ENCODE results near the gene GLDC. TPM values are rescaled to one million over a fixed set of nuclear protein-coding genes. Genes with fewer than 3 reads are reported as not detected.

Gene GLDC
- total RNA-seq, 1 donor from 2014 or later: 8.9 TPM

DNA sequence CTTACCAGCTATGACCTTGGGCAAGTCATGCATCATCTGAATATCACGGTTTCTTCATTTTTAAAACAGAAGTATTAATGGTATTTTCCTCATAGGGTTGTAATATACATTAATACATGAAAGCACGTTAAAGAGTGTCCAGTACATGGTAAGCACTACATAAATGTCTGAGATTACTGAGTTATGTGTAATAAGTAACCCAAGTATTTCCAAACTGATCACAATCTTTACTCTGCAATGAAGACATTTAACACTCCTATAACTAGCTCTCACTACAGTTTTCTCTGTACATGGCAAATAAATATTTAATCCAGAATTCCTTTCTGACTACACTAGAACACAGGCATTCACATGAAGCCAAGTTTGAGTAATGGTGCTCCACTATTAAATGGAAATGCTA lies 4.0 kb downstream of the GLDC start:
- Histone ChIP-seq H3K4me2 (ENCODE audit: low read length) (no peak overlapping the region), H3K27ac (ENCODE audit: low read depth, low read length) (no peak overlapping the region), H3K27me3 (ENCODE audit: insufficient read depth, low read length) (peaks cover 33% of the 10 kb centered on the region), H4K20me1 (ENCODE audit: insufficient read depth, low read length) (no peaks in the 10 kb centered on the region), H3K4me3 (ENCODE audit: insufficient read depth, low read depth, low read length) (no peak overlapping the region), H3K4me1 (ENCODE audit: insufficient read depth, low read length) (peaks cover 2% of the 10 kb centered on the region), H3K9me3 (ENCODE audit: insufficient read depth, low read depth, low read length) (no peaks in the 10 kb centered on the region), H3K79me2 (ENCODE audit: insufficient read depth, low read length) (no peaks in the 10 kb centered on the region), H2AFZ (ENCODE audit: low read depth, low read length) (no peak overlapping the region), H3K36me3 (ENCODE audit: insufficient read depth, low read length) (no peaks in the 10 kb centered on the region), H3K9ac (ENCODE audit: low read length) (no peak overlapping the region)
- no peak for FAIRE-seq
- Mint-ChIP-seq H3K36me3 (ENCODE audit: low read depth, unreplicated experiment) (no peaks in the 10 kb centered on the region), H3K27ac (ENCODE audit: unreplicated experiment) (no peak overlapping the region), H3K4me3 (ENCODE audit: unreplicated experiment) (no peak overlapping the region), H3K27me3 (ENCODE audit: low read depth, unreplicated experiment) (peaks cover 18% of the 10 kb centered on the region), H3K4me1 (ENCODE audit: low read depth, unreplicated experiment) (peaks cover 13% of the 10 kb centered on the region), H3K9me3 (ENCODE audit: unreplicated experiment) (no peaks in the 10 kb centered on the region)
- TF ChIP-seq EZH2 (IDR thresholded peaks at IDR 0.05; ENCODE audit: insufficient read depth, low read length) (no peak), CTCF (IDR thresholded peaks at IDR 0.05; ENCODE audit: insufficient read depth, low read depth, low read length) (no peak)
- no peak for DNase-seq (ENCODE audit: low read depth)

DNA sequence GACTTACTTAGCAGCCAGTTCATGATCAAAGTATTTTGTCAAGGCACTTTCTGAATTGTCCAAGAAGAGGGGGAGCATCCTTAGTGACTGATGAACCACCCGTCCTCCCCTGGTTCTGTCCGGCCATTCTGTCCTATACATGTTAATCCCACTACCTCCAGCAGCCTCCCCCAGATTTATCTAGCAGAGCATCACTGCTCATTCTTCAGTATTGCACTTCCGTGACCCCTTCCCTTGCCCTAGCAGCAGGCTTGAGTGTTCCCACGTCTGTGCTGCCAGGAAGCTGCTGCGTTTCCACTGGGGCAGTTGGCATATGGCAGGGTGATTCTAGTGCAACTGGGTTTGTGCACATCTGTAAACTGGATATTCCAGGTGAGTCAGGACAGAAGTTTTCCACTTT lies 4.5 kb downstream of the GLDC start:
- Histone ChIP-seq H3K27me3 (ENCODE audit: insufficient read depth, low read length) (peaks cover 28% of the 10 kb centered on the region), H3K27ac (ENCODE audit: low read depth, low read length) (no peak overlapping the region), H3K9me3 (ENCODE audit: insufficient read depth, low read depth, low read length) (no peaks in the 10 kb centered on the region), H3K9ac (ENCODE audit: low read length) (no peak overlapping the region), H3K36me3 (ENCODE audit: insufficient read depth, low read length) (no peaks in the 10 kb centered on the region), H3K4me1 (ENCODE audit: insufficient read depth, low read length) (peaks cover 2% of the 10 kb centered on the region), H3K4me2 (ENCODE audit: low read length) (no peak overlapping the region), H4K20me1 (ENCODE audit: insufficient read depth, low read length) (no peaks in the 10 kb centered on the region), H3K4me3 (ENCODE audit: insufficient read depth, low read depth, low read length) (no peak overlapping the region), H2AFZ (ENCODE audit: low read depth, low read length) (no peak overlapping the region), H3K79me2 (ENCODE audit: insufficient read depth, low read length) (no peaks in the 10 kb centered on the region)
- no peak for TF ChIP-seq EZH2 (IDR thresholded peaks at IDR 0.05; ENCODE audit: insufficient read depth, low read length)
- TF ChIP-seq CTCF (IDR thresholded peaks at IDR 0.05; ENCODE audit: insufficient read depth, low read depth, low read length): no peak
- H3K27me3 Mint-ChIP-seq (ENCODE audit: low read depth, unreplicated experiment): peaks cover 18% of the 10 kb centered on the region
- peaks cover 13% of the 10 kb centered on the region for H3K4me1 Mint-ChIP-seq (ENCODE audit: low read depth, unreplicated experiment)
- no peak overlapping the region for H3K27ac Mint-ChIP-seq (ENCODE audit: unreplicated experiment)
- no peak overlapping the region for H3K4me3 Mint-ChIP-seq (ENCODE audit: unreplicated experiment)
- H3K9me3 Mint-ChIP-seq (ENCODE audit: unreplicated experiment): no peaks in the 10 kb centered on the region
- H3K36me3 Mint-ChIP-seq (ENCODE audit: low read depth, unreplicated experiment): no peaks in the 10 kb centered on the region
- DNase-seq (ENCODE audit: low read depth) (no peak), FAIRE-seq (no peak)

DNA sequence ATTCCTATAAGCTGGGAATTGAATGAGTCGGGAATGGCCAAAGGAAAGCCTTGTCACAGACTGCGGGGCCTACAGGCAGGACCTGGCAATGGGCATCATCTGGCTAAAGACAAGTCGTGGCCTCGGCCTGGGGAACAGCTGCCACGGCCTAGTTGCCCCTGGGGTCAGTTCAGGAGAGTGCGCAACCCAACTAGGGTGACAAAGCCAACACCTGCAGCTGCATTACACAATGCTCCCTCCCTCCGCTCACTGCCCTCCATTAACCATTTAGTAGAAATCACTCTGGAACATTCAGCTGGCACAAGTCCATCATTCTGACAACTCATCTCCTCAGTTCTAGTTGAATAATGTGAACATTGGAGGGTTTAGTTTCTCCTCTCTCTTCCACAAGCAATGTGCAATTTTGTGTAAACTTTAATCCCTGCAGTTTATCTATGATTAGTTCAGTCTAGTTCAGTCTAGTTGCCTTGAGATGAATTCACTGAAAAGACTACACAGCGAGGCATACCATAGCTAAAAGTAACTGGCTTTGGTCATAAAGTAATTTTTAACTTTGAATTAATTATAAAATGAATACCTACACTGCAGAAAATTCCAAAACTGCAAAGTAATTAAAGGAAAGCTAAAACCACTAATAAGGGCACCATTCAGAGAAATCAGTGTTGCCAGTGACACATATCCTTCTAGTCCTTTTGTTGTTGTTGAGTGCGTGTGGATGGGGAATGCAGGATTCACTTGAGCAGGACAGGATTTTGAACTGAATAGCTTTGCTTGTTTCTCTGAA lies 5.1 kb downstream of the GLDC start:
- no peak overlapping the region for H3K27ac ChIP-seq (ENCODE audit: low read depth, low read length)
- no peak overlapping the region for H3K4me3 ChIP-seq (ENCODE audit: insufficient read depth, low read depth, low read length)
- FAIRE-seq: no peak

More for the DNA sequence above, 5.1 kb downstream of the GLDC start:
- TF ChIP-seq EZH2 (IDR thresholded peaks at IDR 0.05; ENCODE audit: insufficient read depth, low read length): no peak
- no peak overlapping the region for H3K4me3 Mint-ChIP-seq (ENCODE audit: unreplicated experiment)
- Histone ChIP-seq H4K20me1 (ENCODE audit: insufficient read depth, low read length) (no peaks in the 10 kb centered on the region), H3K9ac (ENCODE audit: low read length) (no peak overlapping the region), H3K27me3 (ENCODE audit: insufficient read depth, low read length) (peaks cover 24% of the 10 kb centered on the region), H2AFZ (ENCODE audit: low read depth, low read length) (no peak overlapping the region), H3K4me1 (ENCODE audit: insufficient read depth, low read length) (peaks cover 2% of the 10 kb centered on the region), H3K36me3 (ENCODE audit: insufficient read depth, low read length) (no peaks in the 10 kb centered on the region), H3K9me3 (ENCODE audit: insufficient read depth, low read depth, low read length) (no peaks in the 10 kb centered on the region), H3K79me2 (ENCODE audit: insufficient read depth, low read length) (no peaks in the 10 kb centered on the region), H3K4me2 (ENCODE audit: low read length) (no peak overlapping the region)
- peaks cover 15% of the 10 kb centered on the region for H3K27me3 Mint-ChIP-seq (ENCODE audit: low read depth, unreplicated experiment)
- H3K27ac Mint-ChIP-seq (ENCODE audit: unreplicated experiment): no peak overlapping the region
- H3K4me1 Mint-ChIP-seq (ENCODE audit: low read depth, unreplicated experiment): peaks cover 13% of the 10 kb centered on the region
- no peaks in the 10 kb centered on the region for H3K36me3 Mint-ChIP-seq (ENCODE audit: low read depth, unreplicated experiment)
- DNase-seq (ENCODE audit: low read depth): no peak
- no peaks in the 10 kb centered on the region for H3K9me3 Mint-ChIP-seq (ENCODE audit: unreplicated experiment)
